ENCODE results near the gene AACS. TPM values are rescaled to one million over a fixed set of nuclear protein-coding genes. Genes with fewer than 3 reads are reported as not detected.

Gene AACS
- total RNA-seq, 1 donor = 44.9 TPM

GRCh38 chr12:125129591-125130255 lies 64.5 kb downstream of the AACS start:
- no peak overlapping the region for H3K4me3 ChIP-seq (ENCODE audit: low read depth, low read length)
- DNase-seq (ENCODE audit: low read depth) = no peak
- TF ChIP-seq, protein P1, sequence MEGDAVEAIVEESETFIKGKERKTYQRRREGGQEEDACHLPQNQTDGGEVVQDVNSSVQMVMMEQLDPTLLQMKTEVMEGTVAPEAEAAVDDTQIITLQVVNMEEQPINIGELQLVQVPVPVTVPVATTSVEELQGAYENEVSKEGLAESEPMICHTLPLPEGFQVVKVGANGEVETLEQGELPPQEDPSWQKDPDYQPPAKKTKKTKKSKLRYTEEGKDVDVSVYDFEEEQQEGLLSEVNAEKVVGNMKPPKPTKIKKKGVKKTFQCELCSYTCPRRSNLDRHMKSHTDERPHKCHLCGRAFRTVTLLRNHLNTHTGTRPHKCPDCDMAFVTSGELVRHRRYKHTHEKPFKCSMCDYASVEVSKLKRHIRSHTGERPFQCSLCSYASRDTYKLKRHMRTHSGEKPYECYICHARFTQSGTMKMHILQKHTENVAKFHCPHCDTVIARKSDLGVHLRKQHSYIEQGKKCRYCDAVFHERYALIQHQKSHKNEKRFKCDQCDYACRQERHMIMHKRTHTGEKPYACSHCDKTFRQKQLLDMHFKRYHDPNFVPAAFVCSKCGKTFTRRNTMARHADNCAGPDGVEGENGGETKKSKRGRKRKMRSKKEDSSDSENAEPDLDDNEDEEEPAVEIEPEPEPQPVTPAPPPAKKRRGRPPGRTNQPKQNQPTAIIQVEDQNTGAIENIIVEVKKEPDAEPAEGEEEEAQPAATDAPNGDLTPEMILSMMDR (IDR thresholded peaks at IDR 0.05; ENCODE audit: insufficient read depth, low read depth, low read length) = no peak

- TF ChIP-seq, protein P1 (IDR thresholded peaks at IDR 0.05; ENCODE audit: insufficient read depth, low read depth, low read length) = no peak
These were observed 66.7 kb downstream of the AACS start for GRCh38 chr12:125131958-125132357.

GRCh38 chr12:125132698-125133400 lies 67.6 kb downstream of the AACS start:
- TF ChIP-seq, protein P1 (IDR thresholded peaks at IDR 0.05; ENCODE audit: insufficient read depth, low read depth, low read length) = no peak

More at GRCh38 chr12:125131958-125132357, 66.7 kb downstream of the AACS start:
- DNase-seq (ENCODE audit: low read depth) = no peak
- no peak overlapping the region for H3K4me3 ChIP-seq (ENCODE audit: low read depth, low read length)

DNA sequence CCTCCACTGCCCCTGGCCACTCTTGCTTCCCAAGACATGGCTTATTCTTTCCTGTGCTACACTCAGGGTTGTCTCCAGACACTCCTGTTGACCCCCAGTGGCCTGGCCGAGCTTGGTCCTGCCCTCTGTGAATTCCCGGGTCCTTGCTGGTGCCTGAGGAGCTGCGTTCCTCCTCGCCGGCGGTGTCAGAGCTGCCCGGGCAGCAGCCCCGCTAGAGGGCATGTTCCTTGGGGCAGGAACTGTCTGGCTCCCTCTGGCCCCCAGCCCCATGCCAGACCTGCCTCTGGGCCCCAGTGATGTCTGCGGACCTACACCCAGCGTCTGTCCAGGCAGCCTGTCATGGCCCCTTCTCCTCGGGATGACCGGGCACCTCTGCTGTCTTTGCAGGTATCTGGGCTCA lies 68.4 kb downstream of the AACS start:
- DNase-seq (ENCODE audit: low read depth) = no peak
- TF ChIP-seq, protein P1 (IDR thresholded peaks at IDR 0.05; ENCODE audit: insufficient read depth, low read depth, low read length) = no peak

More at GRCh38 chr12:125132698-125133400, 67.6 kb downstream of the AACS start:
- no peak for DNase-seq (ENCODE audit: low read depth)
- no peak overlapping the region for H3K4me3 ChIP-seq (ENCODE audit: low read depth, low read length)

DNA sequence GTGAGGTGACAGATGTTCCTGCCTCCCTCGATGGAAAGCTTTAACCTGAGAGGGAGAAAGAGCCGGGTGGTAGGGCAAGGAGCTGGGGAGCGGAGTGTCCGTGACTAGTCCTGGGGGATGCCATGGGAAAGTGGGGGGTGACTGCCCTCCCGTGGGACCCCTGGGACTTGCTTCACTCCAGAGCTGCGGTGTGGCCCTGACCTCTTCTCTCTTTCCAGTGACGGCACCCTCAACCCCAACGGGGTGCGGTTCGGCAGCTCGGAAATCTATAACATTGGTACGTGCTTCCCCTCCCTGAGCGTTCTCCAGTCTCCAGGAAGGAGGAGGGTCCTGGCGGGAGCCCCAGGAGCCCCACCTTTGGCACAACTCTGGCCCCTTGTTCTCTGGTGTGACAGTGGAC lies 69.3 kb downstream of the AACS start:
- TF ChIP-seq, protein P1 (IDR thresholded peaks at IDR 0.05; ENCODE audit: insufficient read depth, low read depth, low read length) = no peak
- no peak for DNase-seq (ENCODE audit: low read depth)
- H3K4me3 ChIP-seq (ENCODE audit: low read depth, low read length) = no peak overlapping the region

More for the DNA sequence above, 68.4 kb downstream of the AACS start:
- H3K4me3 ChIP-seq (ENCODE audit: low read depth, low read length) = no peak overlapping the region

DNA sequence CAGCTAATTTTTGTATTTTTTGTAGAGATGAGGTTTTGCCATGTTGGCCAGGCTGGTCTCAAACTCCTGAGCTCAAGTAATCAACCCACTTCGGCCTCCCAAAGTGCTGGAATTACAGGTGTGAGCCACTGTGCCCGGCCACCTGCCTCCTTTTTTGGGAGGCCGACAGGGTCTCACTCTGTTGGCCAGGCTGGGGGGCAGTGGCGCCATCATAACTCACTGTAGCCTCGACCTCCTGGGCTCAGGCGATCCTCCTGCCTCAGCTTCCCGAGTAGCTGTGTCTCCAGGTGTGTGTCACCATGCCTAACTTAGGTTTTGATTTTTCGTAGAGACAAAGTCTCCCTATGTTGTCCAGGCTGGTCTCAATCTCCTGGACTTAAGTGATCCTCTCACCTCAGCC lies 70.7 kb downstream of the AACS start:
- TF ChIP-seq, protein P1 (IDR thresholded peaks at IDR 0.05; ENCODE audit: insufficient read depth, low read depth, low read length) = no peak
- H3K4me3 ChIP-seq (ENCODE audit: low read depth, low read length) = no peak overlapping the region
- no peak for DNase-seq (ENCODE audit: low read depth)
